Muscle of leg (tissue), 9 donors: Measurements from ENCODE around the gene GTF2F1. TPM values are rescaled to one million over a fixed set of nuclear protein-coding genes. Genes with fewer than 3 reads are reported as not detected.

Experiments
- polyA plus RNA-seq, 8 donors: library from polyadenylated mRNA; unstranded; fragments of 120-200 nt; gene quantifications; one replicate each; pipeline versions ENCODE4 v1.2.1 to v1.2.3, GENCODE V29; 2013; ENCODE audit warnings: inconsistent platforms in 1 of 8, low replicate concordance in 1 of 8; ENCODE audit not compliant: insufficient read length in 8 of 8, insufficient read depth in 1 of 8
- total RNA-seq: library from RNA; stranded (reverse); fragments of 120-200 nt; gene quantifications from one replicate; pipeline ENCODE4 v1.2.4, GENCODE V29; 2013

Gene GTF2F1
- total and polyA plus RNA-seq, 9 donors, result 29.8 to 73.8 (median 66.4) TPM

Other genes with a start within 250 kb of the GTF2F1 start
- 11.9 TPM for gene MLLT1, start 113.2 kb downstream of the GTF2F1 start, total RNA-seq
- gene MLLT1, start 113.2 kb downstream of the GTF2F1 start, polyA plus RNA-seq, result 10 to 100 TPM; 43.8 to 63.4 (median 56.9) TPM
- not detected for gene ACER1, start 59.6 kb downstream of the GTF2F1 start, total RNA-seq
- under 1 TPM in 2 of 8 donors, not detected in 6; 0.12 to 0.17 TPM for gene ACER1, start 59.6 kb downstream of the GTF2F1 start, polyA plus RNA-seq
- gene CLPP, start 31.6 kb downstream of the GTF2F1 start, total RNA-seq, result 46.6 TPM
- gene CLPP, start 31.6 kb downstream of the GTF2F1 start, polyA plus RNA-seq, result 10 to 100 TPM; 57.1 to 73.3 (median 64.0) TPM
- 99.9 TPM for gene ALKBH7, start 20.4 kb downstream of the GTF2F1 start, total RNA-seq
- 100 to 1,000 TPM in 4 of 8 donors, 10 to 100 TPM in 4; 73.9 to 157 (median 101) TPM for gene ALKBH7, start 20.4 kb downstream of the GTF2F1 start, polyA plus RNA-seq
- gene PSPN, start 17.2 kb downstream of the GTF2F1 start, total RNA-seq, result 1.2 TPM
- gene PSPN, start 17.2 kb downstream of the GTF2F1 start, polyA plus RNA-seq, result 1 to 10 TPM in 7 of 8 donors, under 1 TPM in 1; 0.88 to 1.5 (median 1.1) TPM
- 46.9 TPM for gene KHSRP, start 31.6 kb upstream of the GTF2F1 start, total RNA-seq
- gene KHSRP, start 31.6 kb upstream of the GTF2F1 start, polyA plus RNA-seq, result 100 to 1,000 TPM; 165 to 256 (median 214) TPM
- 0.22 TPM for gene SLC25A41, start 40.6 kb upstream of the GTF2F1 start, total RNA-seq
- gene SLC25A41, start 40.6 kb upstream of the GTF2F1 start, polyA plus RNA-seq, result under 1 TPM; 0.19 to 0.71 (median 0.50) TPM
- gene SLC25A23, start 66.6 kb upstream of the GTF2F1 start, total RNA-seq, result 16.7 TPM
- gene SLC25A23, start 66.6 kb upstream of the GTF2F1 start, polyA plus RNA-seq, result 10 to 100 TPM; 24.4 to 41.7 (median 31.7) TPM
- gene CRB3, start 71.1 kb upstream of the GTF2F1 start, total RNA-seq, result not detected
- gene CRB3, start 71.1 kb upstream of the GTF2F1 start, polyA plus RNA-seq, result 1 to 10 TPM in 2 of 8 donors, under 1 TPM in 3, not detected in 3; 0.11 to 2.0 (median 0.51) TPM
- 0.13 TPM for gene DENND1C, start 88.6 kb upstream of the GTF2F1 start, total RNA-seq
- gene DENND1C, start 88.6 kb upstream of the GTF2F1 start, polyA plus RNA-seq, result 1 to 10 TPM in 3 of 8 donors, under 1 TPM in 5; 0.59 to 2.1 (median 0.82) TPM
- 0.18 TPM for gene TUBB4A, start 109.1 kb upstream of the GTF2F1 start, total RNA-seq
- gene TUBB4A, start 109.1 kb upstream of the GTF2F1 start, polyA plus RNA-seq, result 1 to 10 TPM in 1 of 8 donors, under 1 TPM in 7; 0.41 to 1.4 (median 0.54) TPM
- 1.0 TPM for gene TNFSF9, start 137.9 kb upstream of the GTF2F1 start, total RNA-seq
- gene TNFSF9, start 137.9 kb upstream of the GTF2F1 start, polyA plus RNA-seq, result 1 to 10 TPM in 2 of 8 donors, under 1 TPM in 6; 0.23 to 1.3 (median 0.93) TPM
- 1.4 TPM for gene CD70, start 198.0 kb upstream of the GTF2F1 start, total RNA-seq
- 1 to 10 TPM in 2 of 8 donors, under 1 TPM in 5, not detected in 1; 0.19 to 2.9 (median 0.49) TPM for gene CD70, start 198.0 kb upstream of the GTF2F1 start, polyA plus RNA-seq